HCT116 (cell line): ENCODE results near the gene GNPDA2. TPM values are rescaled to one million over a fixed set of nuclear protein-coding genes. Genes with fewer than 3 reads are reported as not detected.

Source experiments
- ATAC-seq: fragments of 200-7000 bp; cut with Tn5 transposase; 2 replicates; pipeline ENCODE4 v1.9.1; 2020; ENCODE audit warnings: mild to moderate bottlenecking, moderate library complexity
- BruUV-seq: library from RNA; stranded (reverse); fragments of 400-500 nt; replicated peaks from 2 replicates; lab custom pipeline; 2021; lab: Mats Ljungman, UMichigan
- CTCF ChIA-PET: fragments of 300-600 bp; sonication (Branson Sonifier 250); formaldehyde crosslinking; loops from one replicate; lab custom pipeline; 2021; ENCODE audit warnings: antibody characterized with exemption; lab: Charles Lee
- POLR2A ChIA-PET: fragments of 300-600, 350-600 bp; sonication (Branson Sonifier 250); formaldehyde crosslinking; loops from one replicate; lab custom pipeline; 2021; ENCODE audit warnings: antibody characterized with exemption; lab: Charles Lee
- RAD21 ChIA-PET, 2 experiments: fragments of 300-600 bp; sonication (Branson Sonifier 250); formaldehyde crosslinking; loops; one replicate each; lab custom pipeline; 2023; ENCODE audit warnings: low total read pairs in 2 of 2; ENCODE audit not compliant: uncharacterized antibody in 2 of 2, unreplicated experiment in 2 of 2, low non-redundant PET in 1 of 2; lab: Charles Lee
- DNase-seq: peaks from one replicate; pipeline ENCODE4 v3.0.0-alpha.2; 2010; ENCODE audit warnings: low read depth, low spot score
- H2AFZ ChIP-seq: fragments of 200-600 bp; shearing (Covaris generic), sonication (generic); 2 replicates; pipeline ENCODE4 v1.6.1; 2017; ENCODE audit warnings: low read depth, mixed run types, mixed read lengths, antibody characterized with exemption, low read length; ENCODE audit not compliant: poor library complexity, severe bottlenecking
- H3K27ac ChIP-seq: 2 replicates; pipeline ENCODE4 v1.5.1; 2012; ENCODE audit warnings: low read depth, low read length
- H3K27me3 ChIP-seq: fragments of 200-600 bp; sonication (generic); 2 replicates; pipeline ENCODE4 v1.6.1; 2016; ENCODE audit warnings: mixed run types, low read length, mixed read lengths; ENCODE audit not compliant: insufficient read depth
- H3K36me3 ChIP-seq, 2 experiments: fragments of 200-500 bp in 1 of 2; fragments of 200-600 bp in 1 of 2; sonication (Bioruptor generic) in 1 of 2; sonication (generic) in 1 of 2; 2 replicates each; pipeline versions ENCODE4 v1.5.1 to v1.6.1; 2014 to 2016; ENCODE audit warnings: low read length in 2 of 2, inconsistent platforms in 1 of 2, mixed read lengths in 1 of 2, mixed run types in 1 of 2; ENCODE audit not compliant: insufficient read depth in 2 of 2, control insufficient read depth in 1 of 2
- H3K4me1 ChIP-seq, 2 experiments: fragments of 200-600 bp in 1 of 2; sonication (generic) in 1 of 2; 2 replicates each; pipeline versions ENCODE4 v1.5.1 to v1.6.1; 2012 to 2017; ENCODE audit warnings: low read length in 2 of 2, inconsistent platforms in 1 of 2, mild to moderate bottlenecking in 1 of 2, mixed read lengths in 1 of 2, mixed run types in 1 of 2, moderate library complexity in 1 of 2; ENCODE audit not compliant: insufficient read depth in 2 of 2, control insufficient read depth in 1 of 2
- H3K4me2 ChIP-seq: fragments of 200-600 bp; sonication (generic); 2 replicates; pipeline ENCODE4 v1.6.1; 2017; ENCODE audit warnings: mixed run types, low read length, mixed read lengths
- H3K4me3 ChIP-seq, 2 experiments: fragments of 200-600 bp in 1 of 2; sonication (generic) in 1 of 2; replicated peaks in 1 of 2; 2 replicates each; pipeline ENCODE4 v1.5.1; 2011 to 2016; ENCODE audit warnings: low read length in 2 of 2, control low read depth in 1 of 2, low read depth in 1 of 2, mild to moderate bottlenecking in 1 of 2, mixed read lengths in 1 of 2, mixed run types in 1 of 2
- H3K79me2 ChIP-seq: fragments of 200-600 bp; sonication (generic); 2 replicates; pipeline ENCODE4 v1.6.1; 2017; ENCODE audit warnings: mild to moderate bottlenecking, mixed run types, low read length, moderate library complexity, mixed read lengths; ENCODE audit not compliant: insufficient read depth
- H3K9ac ChIP-seq: fragments of 200-600 bp; sonication (generic); 2 replicates; pipeline ENCODE4 v1.6.1; 2016; ENCODE audit warnings: low read length, mixed read lengths
- H3K9me2 ChIP-seq: fragments of 200-600 bp; sonication (generic), shearing (Covaris generic); 2 replicates; pipeline ENCODE4 v1.6.1; 2017; ENCODE audit warnings: mixed run types, mild to moderate bottlenecking, moderate library complexity; ENCODE audit not compliant: insufficient read depth
- H3K9me3 ChIP-seq, 2 experiments: fragments of 200-500 bp in 1 of 2; fragments of 200-600 bp in 1 of 2; sonication (Bioruptor generic) in 1 of 2; sonication (generic) in 1 of 2; 2 replicates each; pipeline ENCODE4 v1.6.1; 2014 to 2017; ENCODE audit warnings: low read length in 2 of 2, mixed read lengths in 2 of 2, inconsistent platforms in 1 of 2, low read depth in 1 of 2, mild to moderate bottlenecking in 1 of 2, mixed run types in 1 of 2, moderate library complexity in 1 of 2; ENCODE audit not compliant: control insufficient read depth in 1 of 2, insufficient read depth in 1 of 2
- H4K20me1 ChIP-seq: fragments of 200-600 bp; sonication (generic), shearing (Covaris generic); 2 replicates; pipeline ENCODE4 v1.6.1; 2017; ENCODE audit warnings: mixed run types, mild to moderate bottlenecking, moderate library complexity; ENCODE audit not compliant: insufficient read depth
- CBX3 ChIP-seq: IDR thresholded peaks from 2 replicates; pipeline ENCODE4 v1.6.1; 2012; ENCODE audit warnings: low read depth
- ELF1 ChIP-seq: IDR thresholded peaks from 2 replicates; pipeline ENCODE4 v1.6.1; 2012; ENCODE audit warnings: low read depth, borderline replicate concordance
- EZH2 ChIP-seq: fragments of 200-600 bp; sonication (generic); IDR thresholded peaks from 2 replicates; pipeline ENCODE4 v1.6.1; 2017; ENCODE audit warnings: antibody characterized with exemption, mixed run types
- EZH2phosphoT487 ChIP-seq: fragments of 200-600 bp; IDR thresholded peaks from 2 replicates; pipeline ENCODE4 v1.6.1; 2018; ENCODE audit warnings: antibody characterized with exemption, borderline replicate concordance
- FOSL1 ChIP-seq: IDR thresholded peaks from 2 replicates; pipeline ENCODE4 v1.6.1; 2012; ENCODE audit warnings: low read depth
- JUND ChIP-seq: IDR thresholded peaks from 2 replicates; pipeline ENCODE4 v1.6.1; 2012
- POLR2AphosphoS5 ChIP-seq: IDR thresholded peaks from 2 replicates; pipeline ENCODE4 v1.6.1; 2011; ENCODE audit warnings: mild to moderate bottlenecking, low read depth, low read length, moderate library complexity
- RAD21 ChIP-seq: IDR thresholded peaks from 2 replicates; pipeline ENCODE4 v1.6.1; 2012; ENCODE audit warnings: low read depth, mild to moderate bottlenecking
- REST ChIP-seq: IDR thresholded peaks from 2 replicates; pipeline ENCODE4 v1.6.1; 2012; ENCODE audit warnings: low read depth
- SIN3A ChIP-seq: IDR thresholded peaks from 2 replicates; pipeline ENCODE4 v1.6.1; 2012; ENCODE audit warnings: low read depth
- SRF ChIP-seq: IDR thresholded peaks from 2 replicates; pipeline ENCODE4 v1.6.1; 2012; ENCODE audit warnings: low read depth
- YY1 ChIP-seq: IDR thresholded peaks from 2 replicates; pipeline ENCODE4 v1.6.1; 2011; ENCODE audit warnings: low read length, low read depth, moderate library complexity, mild to moderate bottlenecking; ENCODE audit not compliant: insufficient replicate concordance; ENCODE audit errors: extremely low read depth
- ZBTB33 ChIP-seq: IDR thresholded peaks from 2 replicates; pipeline ENCODE4 v1.6.1; 2011; ENCODE audit warnings: mild to moderate bottlenecking, low read length, moderate library complexity; ENCODE audit not compliant: insufficient replicate concordance; ENCODE audit errors: extremely low read depth
- ZFX ChIP-seq: fragments of 450-650 bp; IDR thresholded peaks from 2 replicates; pipeline ENCODE4 v1.6.1; 2017
- ZNF274 ChIP-seq: fragments of 200-500 bp; sonication (Bioruptor generic); IDR thresholded peaks from 2 replicates; pipeline ENCODE4 v1.6.1; 2014; ENCODE audit warnings: mild to moderate bottlenecking, low read depth, low read length, inconsistent platforms
- intact Hi-C: fragments of 100-400 bp; cut with micrococcal nuclease; formaldehyde crosslinking; loops from 2 replicates; pipeline ENCODE4 v1.10.0; 2022
- total RNA-seq: library from RNA; stranded (reverse); gene quantifications from one replicate; pipeline ENCODE4 v1.2.1, GENCODE V29; 2021; ENCODE audit not compliant: unreplicated experiment

GNPDA2 gene
- total RNA-seq, 1 experiment from 2014 or later: 15.8 TPM

- POLR2A ChIA-PET: no interaction called here
- ATAC-seq: no peak
Measured at GRCh38 chr4:44771789-44772188, 45.4 kb upstream of the GNPDA2 start.

More at GRCh38 chr4:44771789-44772188, 45.4 kb upstream of the GNPDA2 start:
- Histone ChIP-seq H2AFZ (no peak overlapping the region), H3K9ac (no peak overlapping the region), H3K4me3 (no peak overlapping the region), H3K27me3 (no peaks in the 10 kb centered on the region), H3K27ac (no peak overlapping the region), H3K36me3 (no peaks in the 10 kb centered on the region), H3K79me2 (no peaks in the 10 kb centered on the region), H3K4me1 (no peaks in the 10 kb centered on the region), H3K9me3 (peaks cover 0 to 6% of the 10 kb centered on the region in 2 experiments; a peak in 1 of 4 replicates), H3K9me2 (no peaks in the 10 kb centered on the region), H3K4me2 (no peak overlapping the region), H4K20me1 (no peaks in the 10 kb centered on the region)
- intact Hi-C loops: no loop called here
- ChIA-PET RAD21 (no interaction called here), CTCF (no interaction called here)
- TF ChIP-seq CBX3 (no peak), RAD21 (no peak), ZBTB33 (no peak), EZH2phosphoT487 (no peak), ZFX (no peak), JUND (no peak), REST (no peak), POLR2AphosphoS5 (no peak), SIN3A (no peak), EZH2 (no peak), YY1 (no peak), FOSL1 (no peak), ZNF274 (no peak), ELF1 (no peak), SRF (no peak)
- no TSS peak for BruUV-seq
- DNase-seq: no peak
